Measurements from ENCODE around the gene CFAP97D1.
A peak's percentile ranks its signal among the peaks of the same experiment; 100 is the strongest.

Gene CFAP97D1

GRCh38 chr17:43780135-43780534 is at the start of gene CFAP97D1:
Gene CFAP97D1 (plus strand): TSS chr17:43780435. CDS start chr17:43780463, 28 bp downstream.
- no peak for DNase-seq

GRCh38 chr17:43732958-43733357 is 47.3 kb upstream of the CFAP97D1 start:
- DNase-seq, result no peak

- DNase-seq, result no peak
These were observed 46.3 kb upstream of the CFAP97D1 start for GRCh38 chr17:43733956-43734355.

- no peak for DNase-seq
These were observed 45.9 kb upstream of the CFAP97D1 start for GRCh38 chr17:43734376-43734775.

- no peak for DNase-seq
These were observed 43.8 kb upstream of the CFAP97D1 start for GRCh38 chr17:43736389-43736788.

GRCh38 chr17:43737722-43738121 is 42.5 kb upstream of the CFAP97D1 start:
- DNase-seq, result no peak

GRCh38 chr17:43740541-43740940 is 39.7 kb upstream of the CFAP97D1 start:
- DNase-seq, result no peak

- DNase-seq, result no peak
These were observed 38.6 kb upstream of the CFAP97D1 start for GRCh38 chr17:43741636-43742035.

GRCh38 chr17:43745541-43745940 is 34.7 kb upstream of the CFAP97D1 start:
- DNase-seq, result peak; percentile 39

GRCh38 chr17:43750153-43750552 is 30.1 kb upstream of the CFAP97D1 start:
- DNase-seq, result no peak

- DNase-seq, result no peak
These were observed 26.6 kb upstream of the CFAP97D1 start for GRCh38 chr17:43753493-43754129.

GRCh38 chr17:43754947-43755346 is 25.3 kb upstream of the CFAP97D1 start:
- DNase-seq, result no peak

- no peak for DNase-seq
These were observed 24.8 kb upstream of the CFAP97D1 start for GRCh38 chr17:43755389-43755875.

GRCh38 chr17:43756201-43756600 is 24.0 kb upstream of the CFAP97D1 start:
- no peak for DNase-seq

GRCh38 chr17:43757171-43757660 is 23.0 kb upstream of the CFAP97D1 start:
- no peak for DNase-seq

GRCh38 chr17:43758086-43758485 is 22.1 kb upstream of the CFAP97D1 start:
- no peak for DNase-seq

- no peak for DNase-seq
These were observed 21.6 kb upstream of the CFAP97D1 start, which contains the start of gene SOST for GRCh38 chr17:43758497-43759174. Gene SOST (minus strand): TSS chr17:43758791. CDS start chr17:43758741, 50 bp downstream.

- no peak for DNase-seq
These were observed 20.4 kb upstream of the CFAP97D1 start for GRCh38 chr17:43759836-43760235.

- DNase-seq, result peak; percentile 39
These were observed 19.9 kb upstream of the CFAP97D1 start for GRCh38 chr17:43760254-43760852.

GRCh38 chr17:43766413-43767052 is 13.7 kb upstream of the CFAP97D1 start:
- no peak for DNase-seq

GRCh38 chr17:43767053-43767712 is 13.1 kb upstream of the CFAP97D1 start:
- DNase-seq, result no peak

GRCh38 chr17:43767713-43768059 is 12.5 kb upstream of the CFAP97D1 start:
- DNase-seq, result no peak

- DNase-seq, result no peak
These were observed 11.9 kb upstream of the CFAP97D1 start for GRCh38 chr17:43768382-43768781.

Measured in NCI-H524 treated with DMSO at 0.1 percent for 48 hours (cell line).